Thyroid gland (tissue), 4 donors: Measurements from ENCODE around the gene RAB6A.

ENCODE experiments used
- CTCF ChIP-seq, 6 experiments: fragments of 200-600 bp in 3 of 6; fragments of 450-650 bp in 3 of 6; sonication (generic) in 3 of 6; IDR thresholded peaks; one replicate each; pipeline ENCODE4 v1.5.1; 2016 to 2019; ENCODE audit warnings: antibody characterized with exemption in 6 of 6, mild to moderate bottlenecking in 2 of 6, inconsistent platforms in 1 of 6, moderate library complexity in 1 of 6
- POLR2A ChIP-seq, 2 donors: fragments of 450-650 bp; IDR thresholded peaks; one replicate each; pipeline ENCODE4 v1.6.1; 2017; ENCODE audit warnings: antibody characterized with exemption in 2 of 2, mild to moderate bottlenecking in 2 of 2, moderate library complexity in 1 of 2

- TF ChIP-seq CTCF (IDR thresholded peaks at IDR 0.05) = no peak
- TF ChIP-seq POLR2A (IDR thresholded peaks at IDR 0.05) = no peak
Measured at GRCh38 chr11:73784734-73785133, 23.9 kb upstream of the RAB6A start.
